H9 (cell line): ENCODE measurements around the gene TMEM184A. TPM values are rescaled to one million over a fixed set of nuclear protein-coding genes. Genes with fewer than 3 reads are reported as not detected.
A peak's percentile ranks its signal among the peaks of the same experiment; 100 is the strongest.

Experiments used
- DNase-seq: peaks from one replicate; pipeline ENCODE4 v3.0.0-alpha.2; 2017
- H2AFZ ChIP-seq: one replicate; pipeline ENCODE4 v1.6.1; 2013; ENCODE audit warnings: mild to moderate bottlenecking, low read length, control low read depth, moderate library complexity
- H2AK5ac ChIP-seq: 2 replicates; pipeline ENCODE4 v1.6.1; 2013; ENCODE audit warnings: low read length, control low read depth, mixed read lengths; ENCODE audit not compliant: insufficient read length
- H2BK120ac ChIP-seq: one replicate; pipeline ENCODE4 v1.6.1; 2013; ENCODE audit warnings: low read depth, mild to moderate bottlenecking, low read length, control low read depth, inconsistent platforms; ENCODE audit not compliant: poor library complexity, severe bottlenecking
- H2BK12ac ChIP-seq: 2 replicates; pipeline ENCODE4 v1.6.1; 2013; ENCODE audit warnings: low read length, control low read depth, mixed read lengths, low read depth; ENCODE audit not compliant: insufficient read length
- H2BK15ac ChIP-seq: 2 replicates; pipeline ENCODE4 v1.6.1; 2013; ENCODE audit warnings: low read depth, low read length, control low read depth
- H2BK20ac ChIP-seq: one replicate; pipeline ENCODE4 v1.6.1; 2013; ENCODE audit warnings: low read depth, mild to moderate bottlenecking, low read length, control low read depth, inconsistent platforms; ENCODE audit not compliant: poor library complexity, severe bottlenecking
- H2BK5ac ChIP-seq: 2 replicates; pipeline ENCODE4 v1.6.1; 2013; ENCODE audit warnings: low read length, control low read depth, mixed read lengths; ENCODE audit not compliant: insufficient read length
- H3K14ac ChIP-seq: 2 replicates; pipeline ENCODE4 v1.6.1; 2013; ENCODE audit warnings: low read length, control low read depth; ENCODE audit not compliant: insufficient read depth
- H3K18ac ChIP-seq: 2 replicates; pipeline ENCODE4 v1.6.1; 2013; ENCODE audit warnings: low read depth, mild to moderate bottlenecking, mixed read lengths, low read length, control low read depth; ENCODE audit not compliant: insufficient read length
- H3K23ac ChIP-seq: 2 replicates; pipeline ENCODE4 v1.6.1; 2013; ENCODE audit warnings: low read length, control low read depth, mixed read lengths, low read depth; ENCODE audit not compliant: insufficient read length
- H3K23me2 ChIP-seq: 2 replicates; pipeline ENCODE4 v1.6.1; 2013; ENCODE audit warnings: low read depth, mild to moderate bottlenecking, mixed read lengths, low read length, control low read depth; ENCODE audit not compliant: insufficient read length, poor library complexity, severe bottlenecking
- H3K27ac ChIP-seq: 2 replicates; pipeline ENCODE4 v1.5.1; 2013; ENCODE audit warnings: low read length, control low read depth, mixed read lengths, low read depth; ENCODE audit not compliant: insufficient read length
- H3K27me3 ChIP-seq: 2 replicates; pipeline ENCODE4 v1.6.1; 2013; ENCODE audit warnings: low read length, control low read depth, inconsistent platforms; ENCODE audit not compliant: insufficient read depth
- H3K4ac ChIP-seq: 2 replicates; pipeline ENCODE4 v1.6.1; 2013; ENCODE audit warnings: low read depth, mild to moderate bottlenecking, control low read depth, inconsistent platforms, low read length, moderate library complexity
- H3K4me1 ChIP-seq: 2 replicates; pipeline ENCODE4 v1.6.1; 2013; ENCODE audit warnings: low read length, control low read depth, inconsistent platforms; ENCODE audit not compliant: insufficient read depth
- H3K4me2 ChIP-seq: 2 replicates; pipeline ENCODE4 v1.6.1; 2013; ENCODE audit warnings: low read length, control low read depth, mixed read lengths; ENCODE audit not compliant: insufficient read length, insufficient read depth
- H3K56ac ChIP-seq: 2 replicates; pipeline ENCODE4 v1.6.1; 2013; ENCODE audit warnings: low read depth, mild to moderate bottlenecking, mixed read lengths, low read length, control low read depth; ENCODE audit not compliant: insufficient read length
- H3K79me1 ChIP-seq: 2 replicates; pipeline ENCODE4 v1.6.1; 2013; ENCODE audit warnings: low read depth, mild to moderate bottlenecking, moderate library complexity, low read length, control low read depth, inconsistent platforms; ENCODE audit not compliant: insufficient read depth, poor library complexity, severe bottlenecking
- H3K79me2 ChIP-seq: 2 replicates; pipeline ENCODE4 v1.6.1; 2013; ENCODE audit warnings: low read length, control low read depth, inconsistent platforms; ENCODE audit not compliant: insufficient read depth
- H3K9ac ChIP-seq: 2 replicates; pipeline ENCODE4 v1.6.1; 2013; ENCODE audit warnings: low read length, control low read depth, mixed read lengths; ENCODE audit not compliant: insufficient read length; ENCODE audit errors: extremely low read depth
- H3K9me3 ChIP-seq: one replicate; pipeline ENCODE4 v1.6.1; 2013; ENCODE audit warnings: low read depth, low read length, inconsistent platforms; ENCODE audit not compliant: control insufficient read depth
- H3T11ph ChIP-seq: one replicate; pipeline ENCODE4 v1.6.1; 2013; ENCODE audit warnings: mild to moderate bottlenecking, low read length, control low read depth, inconsistent platforms
- H4K20me1 ChIP-seq: one replicate; pipeline ENCODE4 v1.6.1; 2013; ENCODE audit not compliant: control insufficient read depth, insufficient read length, insufficient read depth
- H4K5ac ChIP-seq: 2 replicates; pipeline ENCODE4 v1.6.1; 2013; ENCODE audit warnings: low read depth, mild to moderate bottlenecking, mixed read lengths, low read length, control low read depth; ENCODE audit not compliant: insufficient read length
- H4K8ac ChIP-seq: replicated peaks from 2 replicates; pipeline ENCODE4 v1.6.1; 2013; ENCODE audit warnings: low read length, control low read depth, mixed read lengths, low read depth; ENCODE audit not compliant: insufficient read length
- H4K91ac ChIP-seq: 2 replicates; pipeline ENCODE4 v1.6.1; 2013; ENCODE audit warnings: low read depth, mild to moderate bottlenecking, moderate library complexity, mixed read lengths, low read length, control low read depth; ENCODE audit not compliant: insufficient read length
- H3K27ac Mint-ChIP-seq, 3 experiments: 2 replicates in 2 of 3; 3 replicates in 1 of 3; pipeline ENCODE4 v1.8.0; 2020 to 2021; ENCODE audit warnings: mixed read lengths in 3 of 3, mild to moderate bottlenecking in 1 of 3, moderate library complexity in 1 of 3
- H3K27me3 Mint-ChIP-seq: 2 replicates; pipeline ENCODE4 v1.8.0; 2021; ENCODE audit warnings: low read depth, mild to moderate bottlenecking, moderate library complexity, mixed read lengths
- H3K36me3 Mint-ChIP-seq, 3 experiments: 2 replicates in 2 of 3; 3 replicates in 1 of 3; pipeline ENCODE4 v1.8.0; 2020 to 2021; ENCODE audit warnings: low read depth in 3 of 3, mixed read lengths in 3 of 3; ENCODE audit not compliant: insufficient read depth in 1 of 3
- H3K4me1 Mint-ChIP-seq, 2 experiments: 2 replicates each; pipeline ENCODE4 v1.8.0; 2020; ENCODE audit warnings: mixed read lengths in 2 of 2
- H3K4me3 Mint-ChIP-seq, 2 experiments: 2 replicates in 1 of 2; 3 replicates in 1 of 2; pipeline ENCODE4 v1.8.0; 2020 to 2021; ENCODE audit warnings: mild to moderate bottlenecking in 2 of 2, mixed read lengths in 2 of 2, moderate library complexity in 1 of 2
- H3K9me3 Mint-ChIP-seq, 2 experiments: 2 replicates in 1 of 2; 3 replicates in 1 of 2; pipeline ENCODE4 v1.8.0; 2020; ENCODE audit warnings: mild to moderate bottlenecking in 2 of 2, mixed read lengths in 2 of 2, moderate library complexity in 1 of 2
- WGBS: extraction: QIAGEN DNeasy Blood & Tissue Kit; methylation state at CpG from one replicate; pipeline ENCODE4 v1.1.7; 2013; ENCODE audit warnings: missing lambda C conversion rate, low lambda C conversion rate, mixed read lengths; ENCODE audit not compliant: insufficient read length; ENCODE audit errors: extremely low coverage; 5-methylcytosine and 5-hydroxymethylcytosine counted together
- total RNA-seq: library from RNA; stranded (reverse); gene quantifications from 2 replicates; pipeline ENCODE4 v1.2.1, GENCODE V29; 2021
- TF ChIP-seq, protein P1 (sequence below): fragments of 200-600 bp; sonication (generic); conservative IDR thresholded peaks from 3 replicates; pipeline ENCODE4 v1.8.0; 2021; ENCODE audit warnings: antibody characterized with exemption, mild to moderate bottlenecking

Gene TMEM184A
- total RNA-seq, 1 experiment from 2014 or later, result 1.3 TPM

- no peaks in the 10 kb centered on the region for H3K79me2 ChIP-seq
- H3K23me2 ChIP-seq, result peaks cover 4% of the 10 kb centered on the region
- H2BK12ac ChIP-seq, result no peak overlapping the region
- Mint-ChIP-seq H3K36me3 (peaks cover 8 to 42% (median 34%) of the 10 kb centered on the region in 3 experiments; a peak in 6 of 7 replicates), H3K27me3 (no peaks in the 10 kb centered on the region), H3K9me3 (no peaks in the 10 kb centered on the region), H3K4me1 (peaks cover 14 to 22% of the 10 kb centered on the region in 2 experiments), H3K27ac (peak overlapping the region in 2 of 3 experiments; percentile 80 to 90; a peak in 4 of 7 replicates), H3K4me3 (peak overlapping the region; percentile 40 to 46; a peak in 4 of 5 replicates)
- H3K14ac ChIP-seq, result no peak overlapping the region
- no CpG with 5 or more reads among the region's 26 CpGs for WGBS
- H3K4me2 ChIP-seq, result no peak overlapping the region
- no peak overlapping the region for H3T11ph ChIP-seq
- H3K4ac ChIP-seq, result no peak overlapping the region
- H2AK5ac ChIP-seq, result no peak overlapping the region
- no peak overlapping the region for H3K23ac ChIP-seq
- no peak overlapping the region for H3K56ac ChIP-seq
- no peaks in the 10 kb centered on the region for H3K4me1 ChIP-seq
- no peak overlapping the region for H3K18ac ChIP-seq
- H2BK15ac ChIP-seq, result no peak overlapping the region
- no peak overlapping the region for H2BK5ac ChIP-seq
- no peaks in the 10 kb centered on the region for H3K27me3 ChIP-seq
- H2AFZ ChIP-seq, result no peak overlapping the region
- H4K91ac ChIP-seq, result no peak overlapping the region
- no peak overlapping the region for H4K8ac ChIP-seq
- H4K5ac ChIP-seq, result no peak overlapping the region
- H3K79me1 ChIP-seq, result no peaks in the 10 kb centered on the region
- TF ChIP-seq, protein P1, sequence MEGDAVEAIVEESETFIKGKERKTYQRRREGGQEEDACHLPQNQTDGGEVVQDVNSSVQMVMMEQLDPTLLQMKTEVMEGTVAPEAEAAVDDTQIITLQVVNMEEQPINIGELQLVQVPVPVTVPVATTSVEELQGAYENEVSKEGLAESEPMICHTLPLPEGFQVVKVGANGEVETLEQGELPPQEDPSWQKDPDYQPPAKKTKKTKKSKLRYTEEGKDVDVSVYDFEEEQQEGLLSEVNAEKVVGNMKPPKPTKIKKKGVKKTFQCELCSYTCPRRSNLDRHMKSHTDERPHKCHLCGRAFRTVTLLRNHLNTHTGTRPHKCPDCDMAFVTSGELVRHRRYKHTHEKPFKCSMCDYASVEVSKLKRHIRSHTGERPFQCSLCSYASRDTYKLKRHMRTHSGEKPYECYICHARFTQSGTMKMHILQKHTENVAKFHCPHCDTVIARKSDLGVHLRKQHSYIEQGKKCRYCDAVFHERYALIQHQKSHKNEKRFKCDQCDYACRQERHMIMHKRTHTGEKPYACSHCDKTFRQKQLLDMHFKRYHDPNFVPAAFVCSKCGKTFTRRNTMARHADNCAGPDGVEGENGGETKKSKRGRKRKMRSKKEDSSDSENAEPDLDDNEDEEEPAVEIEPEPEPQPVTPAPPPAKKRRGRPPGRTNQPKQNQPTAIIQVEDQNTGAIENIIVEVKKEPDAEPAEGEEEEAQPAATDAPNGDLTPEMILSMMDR, result no peak
- no peak overlapping the region for H3K9ac ChIP-seq
- no peak overlapping the region for H3K27ac ChIP-seq
- no peak overlapping the region for H2BK120ac ChIP-seq
- DNase-seq, result no peak
- no peaks in the 10 kb centered on the region for H4K20me1 ChIP-seq
- H3K9me3 ChIP-seq, result no peaks in the 10 kb centered on the region
- no peak overlapping the region for H2BK20ac ChIP-seq
These were observed 11.2 kb upstream of the TMEM184A start for GRCh38 chr7:1567049-1567771.
